ENCODE data around the gene RSPO3. TPM values are rescaled to one million over a fixed set of nuclear protein-coding genes. Genes with fewer than 3 reads are reported as not detected.
"Not testable (repeated sequence)": the region's sequence is repeated elsewhere in the genome, so short reads cannot be mapped to it uniquely, and the experiment has no call there.

The RSPO3 gene
- total RNA-seq, 1 experiment from 2014 or later = 0.52 TPM

DNA sequence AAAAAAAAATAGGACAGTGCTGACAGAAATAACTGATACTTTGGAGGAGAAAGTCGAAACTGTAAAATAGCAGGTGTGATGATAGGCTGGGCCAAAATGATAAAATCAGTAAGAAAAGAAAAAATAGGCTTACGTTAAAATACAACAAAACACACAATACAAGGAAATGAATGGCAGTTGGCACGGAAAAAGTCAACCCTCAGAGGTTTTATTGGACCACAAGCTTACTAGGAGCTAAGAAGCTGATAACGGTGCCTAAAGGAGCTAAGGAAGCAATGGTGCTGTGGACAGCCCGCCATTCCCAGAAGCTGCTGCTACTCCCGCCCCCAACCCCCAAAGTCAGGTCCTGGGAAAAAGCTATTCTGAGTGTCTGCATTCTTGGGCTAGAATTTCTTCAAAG is 92.3 kb downstream of the RSPO3 start:
- intact Hi-C loops (cut with micrococcal nuclease; ENCODE audit: unreplicated experiment) = no loop called here
- ChIA-PET POLR2A (ENCODE audit: low non-redundant PET) (no interaction called here), CTCF (no interaction called here)
- Histone ChIP-seq H3K27me3 (replicated peaks; ENCODE audit: insufficient read depth, low read depth, low read length, poor library complexity) (no peaks in the 10 kb centered on the region), H3K36me3 (ENCODE audit: insufficient read depth, low read length, poor library complexity, severe bottlenecking) (no peaks in the 10 kb centered on the region), H3K27ac (ENCODE audit: low read depth, low read length, poor library complexity, severe bottlenecking) (no peak overlapping the region), H3K9me3 (ENCODE audit: low read depth, low read length, poor library complexity, severe bottlenecking) (no peaks in the 10 kb centered on the region), H3K4me1 (ENCODE audit: insufficient read depth, low read length, poor library complexity, severe bottlenecking) (peaks cover 17% of the 10 kb centered on the region), H3K4me3 (ENCODE audit: low read depth, low read length, poor library complexity, severe bottlenecking) (no peak overlapping the region)
- TF ChIP-seq, protein P1, sequence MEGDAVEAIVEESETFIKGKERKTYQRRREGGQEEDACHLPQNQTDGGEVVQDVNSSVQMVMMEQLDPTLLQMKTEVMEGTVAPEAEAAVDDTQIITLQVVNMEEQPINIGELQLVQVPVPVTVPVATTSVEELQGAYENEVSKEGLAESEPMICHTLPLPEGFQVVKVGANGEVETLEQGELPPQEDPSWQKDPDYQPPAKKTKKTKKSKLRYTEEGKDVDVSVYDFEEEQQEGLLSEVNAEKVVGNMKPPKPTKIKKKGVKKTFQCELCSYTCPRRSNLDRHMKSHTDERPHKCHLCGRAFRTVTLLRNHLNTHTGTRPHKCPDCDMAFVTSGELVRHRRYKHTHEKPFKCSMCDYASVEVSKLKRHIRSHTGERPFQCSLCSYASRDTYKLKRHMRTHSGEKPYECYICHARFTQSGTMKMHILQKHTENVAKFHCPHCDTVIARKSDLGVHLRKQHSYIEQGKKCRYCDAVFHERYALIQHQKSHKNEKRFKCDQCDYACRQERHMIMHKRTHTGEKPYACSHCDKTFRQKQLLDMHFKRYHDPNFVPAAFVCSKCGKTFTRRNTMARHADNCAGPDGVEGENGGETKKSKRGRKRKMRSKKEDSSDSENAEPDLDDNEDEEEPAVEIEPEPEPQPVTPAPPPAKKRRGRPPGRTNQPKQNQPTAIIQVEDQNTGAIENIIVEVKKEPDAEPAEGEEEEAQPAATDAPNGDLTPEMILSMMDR (conservative IDR thresholded peaks at IDR 0.05; ENCODE audit: low read depth, low read length) = no peak
- TF ChIP-seq EZH2 (IDR thresholded peaks at IDR 0.05; ENCODE audit: borderline replicate concordance, low read depth, low read length, poor library complexity, severe bottlenecking) = no peak
- BruUV-seq (replicated peaks) = no TSS peak
- DNase-seq (ENCODE audit: low spot score) = no peak

- POLR2A ChIA-PET (ENCODE audit: low non-redundant PET) = no interaction called here
- no peak for DNase-seq (ENCODE audit: low spot score)
- Histone ChIP-seq H3K27me3 (replicated peaks; ENCODE audit: insufficient read depth, low read depth, low read length, poor library complexity) (no peaks in the 10 kb centered on the region), H3K4me1 (ENCODE audit: insufficient read depth, low read length, poor library complexity, severe bottlenecking) (peaks cover 7% of the 10 kb centered on the region), H3K4me3 (ENCODE audit: low read depth, low read length, poor library complexity, severe bottlenecking) (no peak overlapping the region), H3K9me3 (ENCODE audit: low read depth, low read length, poor library complexity, severe bottlenecking) (no peaks in the 10 kb centered on the region), H3K36me3 (ENCODE audit: insufficient read depth, low read length, poor library complexity, severe bottlenecking) (no peaks in the 10 kb centered on the region), H3K27ac (ENCODE audit: low read depth, low read length, poor library complexity, severe bottlenecking) (no peak overlapping the region)
- BruUV-seq (replicated peaks) = no TSS peak
- CTCF ChIA-PET = no interaction called here
- no peak for TF ChIP-seq EZH2 (IDR thresholded peaks at IDR 0.05; ENCODE audit: borderline replicate concordance, low read depth, low read length, poor library complexity, severe bottlenecking)
- TF ChIP-seq, protein P1 (conservative IDR thresholded peaks at IDR 0.05; ENCODE audit: low read depth, low read length) = no peak
- intact Hi-C loops (cut with micrococcal nuclease; ENCODE audit: unreplicated experiment) = no loop called here
These were observed 93.9 kb downstream of the RSPO3 start for GRCh38 chr6:127212376-127212775.

- H3K27me3 ChIP-seq (replicated peaks; ENCODE audit: insufficient read depth, low read depth, low read length, poor library complexity); DNase-seq (ENCODE audit: low spot score); POLR2A ChIA-PET (ENCODE audit: low non-redundant PET); H3K4me1 ChIP-seq (ENCODE audit: insufficient read depth, low read length, poor library complexity, severe bottlenecking); H3K36me3 ChIP-seq (ENCODE audit: insufficient read depth, low read length, poor library complexity, severe bottlenecking); CTCF ChIA-PET; H3K27ac ChIP-seq (ENCODE audit: low read depth, low read length, poor library complexity, severe bottlenecking); intact Hi-C loops (cut with micrococcal nuclease; ENCODE audit: unreplicated experiment); H3K9me3 ChIP-seq (ENCODE audit: low read depth, low read length, poor library complexity, severe bottlenecking); BruUV-seq (replicated peaks); H3K4me3 ChIP-seq (ENCODE audit: low read depth, low read length, poor library complexity, severe bottlenecking): not testable (repeated sequence)
These were observed 95.6 kb downstream of the RSPO3 start for GRCh38 chr6:127214032-127214431.

DNA sequence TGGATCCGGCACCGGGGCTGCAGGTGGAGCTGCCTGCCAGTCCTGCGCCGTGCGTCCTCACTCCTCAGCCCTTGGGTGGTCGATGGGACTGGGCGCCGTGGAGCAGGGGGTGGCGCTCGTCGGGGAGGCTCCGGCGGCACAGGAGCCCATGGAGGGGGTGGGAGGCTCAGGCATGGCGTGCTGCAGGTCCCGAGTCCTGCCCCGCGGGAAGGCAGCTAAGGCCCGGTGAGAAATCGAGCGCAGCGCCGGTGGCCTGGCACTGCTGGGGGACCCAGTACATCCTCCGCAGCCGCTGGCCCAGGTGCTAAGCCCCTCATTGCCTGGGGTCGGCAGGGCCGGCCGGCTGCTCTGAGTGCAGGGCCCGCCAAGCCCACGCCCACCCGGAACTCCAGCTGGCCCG is 96.1 kb downstream of the RSPO3 start:
- H3K4me3 ChIP-seq (ENCODE audit: low read depth, low read length, poor library complexity, severe bottlenecking); intact Hi-C loops (cut with micrococcal nuclease; ENCODE audit: unreplicated experiment); H3K27ac ChIP-seq (ENCODE audit: low read depth, low read length, poor library complexity, severe bottlenecking); H3K27me3 ChIP-seq (replicated peaks; ENCODE audit: insufficient read depth, low read depth, low read length, poor library complexity); H3K4me1 ChIP-seq (ENCODE audit: insufficient read depth, low read length, poor library complexity, severe bottlenecking); H3K36me3 ChIP-seq (ENCODE audit: insufficient read depth, low read length, poor library complexity, severe bottlenecking); BruUV-seq (replicated peaks); DNase-seq (ENCODE audit: low spot score); CTCF ChIA-PET; POLR2A ChIA-PET (ENCODE audit: low non-redundant PET); H3K9me3 ChIP-seq (ENCODE audit: low read depth, low read length, poor library complexity, severe bottlenecking): not testable (repeated sequence)

Measured in A673 (cell line).